Hypothalamus (tissue), 51 donors: ENCODE results near the gene AOPEP.

ENCODE experiments used
- DNase-seq, 51 donors: peaks; one replicate each; lab custom pipeline; 2025; lab: John Stamatoyannopoulos, UW

The AOPEP gene

GRCh38 chr9:94887721-94888120 lies 161.2 kb downstream of the AOPEP start:
- DNase-seq: no peak

- DNase-seq: no peak
These were observed 162.3 kb downstream of the AOPEP start for GRCh38 chr9:94888775-94889174.

- DNase-seq: no peak
These were observed 163.1 kb downstream of the AOPEP start for GRCh38 chr9:94889628-94890027.

DNA sequence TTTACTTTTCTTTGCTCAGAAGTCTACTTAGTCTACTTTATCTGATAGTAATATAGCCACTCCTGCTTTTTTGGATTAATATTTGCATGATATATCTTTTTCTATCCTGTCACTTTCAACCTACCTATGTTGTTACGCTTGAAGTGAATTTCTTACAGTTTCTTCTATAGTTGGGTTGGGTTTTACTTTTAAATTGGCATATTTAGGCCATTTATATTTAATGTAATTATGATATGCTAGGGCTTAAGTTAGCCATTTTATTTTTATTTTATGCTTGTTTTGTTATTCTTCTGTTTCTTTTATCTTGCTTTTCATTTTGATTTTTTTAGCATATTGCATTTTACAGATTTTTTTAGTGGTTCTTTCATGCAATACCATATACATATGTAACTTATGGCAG lies 164.7 kb downstream of the AOPEP start:
- DNase-seq: no peak

GRCh38 chr9:94892675-94893074 lies 166.2 kb downstream of the AOPEP start:
- no peak for DNase-seq

- DNase-seq: no peak
These were observed 167.7 kb downstream of the AOPEP start for GRCh38 chr9:94894094-94894699.

DNA sequence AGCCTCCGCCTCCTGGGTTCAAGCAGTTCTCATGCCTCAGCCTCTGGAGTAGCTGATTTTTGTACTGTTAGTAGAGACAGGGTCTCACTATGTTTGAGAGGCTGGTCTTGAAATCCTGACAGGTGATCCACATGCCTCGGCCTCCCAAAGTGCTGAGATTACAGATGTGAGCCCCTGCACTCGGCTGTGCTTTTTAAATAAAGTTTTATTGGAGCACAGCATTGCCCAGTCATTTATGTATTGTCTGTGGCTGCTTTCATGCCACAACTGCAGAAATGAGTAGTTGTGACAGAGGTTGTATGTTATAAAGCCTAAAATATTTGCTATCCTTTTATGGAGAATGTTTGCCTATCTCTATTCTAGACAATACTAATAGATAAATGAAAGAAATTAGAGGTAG lies 169.2 kb downstream of the AOPEP start:
- DNase-seq: no peak

DNA sequence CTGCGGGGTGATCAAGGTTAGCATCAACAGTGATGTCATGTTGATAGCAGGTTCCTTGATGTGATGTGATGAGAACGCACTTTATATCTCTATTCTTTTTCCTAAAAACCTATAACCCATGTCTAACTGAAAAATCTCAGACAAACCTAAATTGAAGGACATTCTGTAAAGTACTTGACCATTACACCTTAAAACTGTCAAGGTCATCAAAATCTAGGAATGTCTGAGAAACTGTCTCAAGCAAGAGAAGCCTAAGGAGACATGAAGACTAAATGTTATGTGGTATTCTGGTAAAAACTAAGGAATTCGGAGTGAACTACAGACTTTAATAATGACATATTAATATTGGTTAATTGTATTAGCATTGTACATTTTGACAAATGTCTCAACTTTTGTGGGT lies 170.0 kb downstream of the AOPEP start:
- no peak for DNase-seq

DNA sequence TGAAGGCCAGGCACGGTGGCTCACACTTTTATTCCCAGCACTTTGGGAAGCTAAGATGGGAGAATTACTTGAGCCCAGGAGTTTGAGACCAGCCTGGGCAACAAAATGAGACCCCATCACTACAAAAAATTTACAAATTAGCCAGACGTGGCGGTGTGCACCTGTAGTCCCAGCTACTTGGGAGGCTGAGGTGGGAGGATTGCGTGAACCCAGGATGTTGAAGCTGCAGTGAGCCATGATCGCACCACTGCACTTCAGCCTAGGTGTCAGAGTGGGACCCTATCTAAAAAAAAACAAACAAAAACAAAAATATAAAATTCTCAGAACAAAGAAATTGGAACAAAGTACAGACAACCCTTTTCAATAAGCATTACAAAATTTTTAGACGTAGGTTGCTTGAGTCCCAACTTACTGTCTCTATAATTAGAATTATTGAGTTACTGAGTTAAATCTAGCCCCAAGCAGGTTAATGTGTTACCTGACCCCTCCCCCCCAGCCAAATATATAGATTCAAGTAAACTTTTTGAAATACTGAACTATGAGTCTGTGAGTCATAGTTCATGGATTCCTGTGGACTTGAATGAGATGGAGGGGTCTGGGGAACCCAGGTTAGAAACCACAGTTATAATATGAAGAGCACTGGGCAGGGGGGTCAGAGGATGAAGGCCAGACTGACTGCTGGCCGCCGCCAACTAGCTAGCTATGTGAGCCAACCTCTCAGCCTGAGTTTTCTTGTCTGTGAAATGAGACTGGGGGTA lies 173.1 kb downstream of the AOPEP start:
- no peak for DNase-seq

GRCh38 chr9:94900222-94901018 lies 173.9 kb downstream of the AOPEP start:
- no peak for DNase-seq

DNA sequence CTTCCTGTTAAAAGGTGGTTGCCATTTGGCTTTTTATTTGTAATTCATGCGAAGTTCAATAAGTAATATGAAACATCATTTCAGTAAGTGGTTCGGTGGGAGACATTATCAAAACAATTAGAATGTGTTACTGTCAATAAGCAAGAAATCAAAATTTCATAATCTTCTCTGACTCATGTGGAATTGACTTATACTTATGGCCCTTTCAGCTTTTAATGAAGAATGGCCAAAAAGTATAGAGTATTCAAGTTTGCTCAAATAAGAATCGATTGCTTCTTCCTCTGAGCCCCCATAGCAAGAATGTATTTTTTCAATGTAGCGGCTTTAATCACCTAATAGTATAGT lies 174.5 kb downstream of the AOPEP start:
- DNase-seq: no peak

- DNase-seq: no peak
These were observed 177.5 kb downstream of the AOPEP start for GRCh38 chr9:94903961-94904421.

DNA sequence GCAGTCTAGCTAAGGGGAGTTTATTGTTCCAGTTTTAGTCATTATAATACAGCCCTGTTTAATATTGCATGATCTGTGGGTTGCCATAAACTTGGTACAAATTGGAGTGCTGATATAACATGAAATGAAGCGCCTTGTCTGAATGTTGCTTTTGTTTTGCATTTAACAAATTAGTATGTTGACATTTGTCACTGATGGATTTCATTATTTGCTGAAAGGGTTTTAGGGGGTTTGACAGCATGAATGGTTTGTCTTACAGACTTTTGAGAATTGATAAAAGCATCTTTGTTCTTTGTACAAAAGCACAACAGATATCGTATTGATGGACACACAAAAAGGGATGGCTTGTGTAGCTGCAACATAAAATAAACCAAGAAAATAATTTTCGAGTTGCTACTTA lies 178.3 kb downstream of the AOPEP start:
- peak in 1 of 51 donors; percentile 83 for DNase-seq

- no peak for DNase-seq
These were observed 179.1 kb downstream of the AOPEP start for GRCh38 chr9:94905606-94906005.

DNA sequence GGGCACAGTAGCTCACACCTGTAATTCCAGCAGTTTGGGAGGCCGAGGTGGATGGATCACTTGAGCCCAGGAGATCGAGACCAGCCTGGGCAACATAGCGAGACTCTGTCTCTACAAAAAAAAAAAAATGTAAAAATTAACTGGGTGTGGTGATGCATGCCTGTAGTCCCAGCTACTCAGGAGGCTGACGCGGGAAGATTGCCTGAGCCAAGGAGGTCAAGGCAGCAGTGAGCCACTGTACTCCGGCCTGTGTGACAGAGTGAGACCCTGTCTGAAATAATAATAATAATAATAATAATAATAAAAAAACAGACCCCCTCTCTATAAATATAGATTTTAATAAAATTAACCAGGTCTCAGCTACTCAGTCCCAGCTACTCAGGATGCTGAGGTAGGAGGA lies 179.7 kb downstream of the AOPEP start:
- no peak for DNase-seq

- no peak for DNase-seq
These were observed 180.2 kb downstream of the AOPEP start for GRCh38 chr9:94906713-94907112.

- no peak for DNase-seq
These were observed 180.9 kb downstream of the AOPEP start for GRCh38 chr9:94907264-94907936.

DNA sequence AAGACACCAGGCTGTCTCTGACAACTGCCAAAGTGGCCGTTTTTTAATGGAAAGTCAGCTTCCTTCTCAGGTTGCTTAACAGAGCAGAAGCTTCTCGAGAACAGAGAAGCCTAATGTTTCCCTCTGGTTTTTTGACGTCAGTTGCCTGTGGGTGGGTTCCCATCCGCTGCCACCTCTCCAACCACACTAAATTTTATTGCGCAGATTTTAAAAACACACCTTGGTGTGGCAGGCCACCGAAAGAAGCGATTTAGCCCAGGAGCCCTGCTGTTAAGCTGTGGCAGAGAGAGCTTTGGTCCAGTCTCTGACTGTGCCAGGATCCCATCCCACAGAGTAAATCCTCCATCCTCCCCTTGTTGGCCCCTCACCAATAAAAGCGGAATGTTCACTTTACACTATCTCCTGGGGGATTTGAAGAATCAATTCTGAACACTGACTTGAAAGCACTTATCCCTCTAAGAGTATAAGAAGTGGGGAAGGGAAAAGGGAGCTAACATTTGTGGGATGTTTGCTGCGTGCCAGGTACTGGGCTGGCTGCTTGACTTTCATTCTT lies 181.6 kb downstream of the AOPEP start:
- DNase-seq: no peak

DNA sequence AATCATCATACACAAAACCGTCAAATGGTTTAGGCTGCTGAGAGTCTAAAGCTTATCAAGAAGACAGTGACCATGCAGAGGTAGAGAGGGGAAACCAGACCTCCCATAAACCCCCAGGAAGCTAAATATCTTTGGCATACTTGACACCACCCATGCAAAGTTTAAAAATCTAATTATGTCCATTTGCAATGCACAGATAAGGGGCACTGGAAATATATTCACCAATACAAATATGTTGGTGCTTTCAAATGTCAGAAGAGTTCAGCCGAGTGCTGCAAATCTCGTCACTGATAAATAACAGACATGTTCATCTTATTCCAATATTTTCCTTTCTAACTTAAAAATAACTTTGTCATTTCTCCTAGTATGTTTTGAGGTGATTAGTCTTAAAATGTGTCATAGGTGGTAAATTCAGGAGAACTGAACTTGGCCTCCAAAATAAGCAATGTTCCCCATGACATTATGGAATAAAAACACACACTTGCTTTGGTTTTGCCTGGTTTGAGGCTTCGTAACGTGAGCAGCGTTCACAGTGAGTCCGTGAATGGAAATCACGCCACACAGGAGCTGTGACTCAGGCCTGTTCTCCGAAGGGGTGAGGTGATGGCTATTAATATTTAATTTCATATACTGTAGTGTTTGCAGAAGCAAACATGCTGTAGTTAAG lies 182.2 kb downstream of the AOPEP start:
- DNase-seq: no peak

DNA sequence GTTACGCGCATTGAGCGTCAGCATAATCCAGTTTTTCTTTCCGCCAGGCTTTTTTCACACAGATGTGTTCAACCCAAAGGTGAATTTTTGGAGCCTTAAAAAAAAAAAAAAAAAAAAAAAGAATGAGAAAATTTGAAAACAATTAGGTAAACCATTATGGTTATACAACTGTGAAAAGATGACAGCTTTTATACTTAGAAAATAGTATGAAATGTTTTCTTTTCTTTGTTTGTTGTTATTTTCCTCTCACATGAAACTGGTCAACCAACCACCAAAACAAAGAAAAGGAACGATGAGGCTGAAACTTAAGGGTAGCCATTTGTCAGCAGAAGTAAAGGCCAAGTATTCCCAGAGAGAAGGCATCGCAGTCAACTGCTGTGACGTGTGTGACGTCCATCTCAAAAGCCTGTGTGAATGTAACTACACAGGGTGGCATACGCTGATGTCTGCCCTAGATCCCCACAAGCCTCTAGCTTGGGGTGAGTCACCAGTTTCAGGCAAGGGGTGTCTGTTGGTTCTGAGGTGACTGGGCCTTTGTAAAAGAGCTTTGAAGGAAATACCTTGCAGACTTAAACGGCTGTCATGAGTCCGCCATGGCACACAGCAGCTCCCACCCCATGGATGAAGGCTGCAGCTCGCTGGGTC lies 182.9 kb downstream of the AOPEP start:
- DNase-seq: no peak
